HEK293 (cell line): ENCODE data around the gene CEPT1.

Source experiments
- CTCF ChIA-PET: fragments of 350-600 bp; formaldehyde crosslinking; extraction: SDS; loops from one replicate; lab custom pipeline; 2021; ENCODE audit warnings: antibody characterized with exemption; lab: Yijun Ruan, JAX
- POLR2A ChIA-PET: fragments of 300-600 bp; formaldehyde crosslinking; extraction: SDS; loops from one replicate; lab custom pipeline; 2020; ENCODE audit warnings: antibody characterized with exemption, inconsistent platforms; lab: Yijun Ruan, JAX
- H3K27ac ChIP-seq: fragments of 200-500 bp; sonication (Bioruptor generic); 2 replicates; pipeline ENCODE4 v1.5.1; 2014; ENCODE audit warnings: low read depth, low read length, control low read depth, inconsistent platforms; ENCODE audit errors: extremely low read depth
- H3K36me3 ChIP-seq, 2 experiments: fragments of 200-500 bp in 1 of 2; sonication (Bioruptor generic) in 1 of 2; 1 replicate in 1 of 2; 2 replicates in 1 of 2; pipeline ENCODE4 v1.5.1; 2014 to 2017; ENCODE audit warnings: inconsistent platforms in 2 of 2, low read length in 2 of 2; ENCODE audit not compliant: control insufficient read depth in 2 of 2, insufficient read depth in 1 of 2
- H3K4me1 ChIP-seq: fragments of 200-500 bp; sonication (Bioruptor generic); 2 replicates; pipeline ENCODE4 v1.5.1; 2014; ENCODE audit warnings: mild to moderate bottlenecking, low read length, inconsistent platforms; ENCODE audit not compliant: control insufficient read depth, insufficient read depth
- H3K4me3 ChIP-seq: 2 replicates; pipeline ENCODE4 v1.5.1; 2011; ENCODE audit warnings: low read depth, mild to moderate bottlenecking, control low read depth, low read length, moderate library complexity
- H3K9me3 ChIP-seq: fragments of 200-500 bp; sonication (Bioruptor generic); 2 replicates; pipeline ENCODE4 v1.5.1; 2014; ENCODE audit warnings: low read depth, low read length, inconsistent platforms; ENCODE audit not compliant: control insufficient read depth, insufficient read depth
- AEBP2 ChIP-seq: fragments of 450-650 bp; formaldehyde crosslinking; IDR thresholded peaks from 2 replicates; pipeline ENCODE4 v1.5.1; 2016; ENCODE audit warnings: missing biosample characterization, missing genetic modification characterization, borderline replicate concordance
- GLI4 ChIP-seq: fragments of 450-650 bp; formaldehyde crosslinking; IDR thresholded peaks from 2 replicates; pipeline ENCODE4 v1.5.1; 2016; ENCODE audit warnings: missing biosample characterization, missing genetic modification characterization
- HIC1 ChIP-seq: fragments of 450-650 bp; formaldehyde crosslinking; IDR thresholded peaks from 2 replicates; pipeline ENCODE4 v1.5.1; 2016; ENCODE audit warnings: missing biosample characterization, missing genetic modification characterization
- HOXA7 ChIP-seq: sonication (generic); formaldehyde crosslinking; IDR thresholded peaks from 2 replicates; pipeline ENCODE4 v1.8.1; 2022; ENCODE audit warnings: missing genetic modification reagents, borderline replicate concordance
- HOXD13 ChIP-seq: sonication (generic); formaldehyde crosslinking; IDR thresholded peaks from 2 replicates; pipeline ENCODE4 v1.8.0; 2022; ENCODE audit warnings: missing genetic modification reagents, borderline replicate concordance
- KLF8 ChIP-seq: fragments of 450-650 bp; formaldehyde crosslinking; IDR thresholded peaks from 2 replicates; pipeline ENCODE4 v1.5.1; 2016; ENCODE audit warnings: missing biosample characterization, missing genetic modification characterization
- PRDM2 ChIP-seq: fragments of 450-650 bp; formaldehyde crosslinking; IDR thresholded peaks from 2 replicates; pipeline ENCODE4 v1.5.1; 2016; ENCODE audit warnings: missing biosample characterization, missing genetic modification characterization, borderline replicate concordance
- ZBTB44 ChIP-seq: fragments of 450-650 bp; IDR thresholded peaks from 2 replicates; pipeline ENCODE4 v1.5.1; 2018; ENCODE audit warnings: missing biosample characterization, mild to moderate bottlenecking, missing genetic modification characterization
- ZBTB6 ChIP-seq: fragments of 450-650 bp; formaldehyde crosslinking; IDR thresholded peaks from 2 replicates; pipeline ENCODE4 v1.5.1; 2017; ENCODE audit warnings: missing biosample characterization, missing genetic modification characterization
- ZNF114 ChIP-seq: fragments of 450-650 bp; formaldehyde crosslinking; IDR thresholded peaks from 2 replicates; pipeline ENCODE4 v1.5.0; 2017; ENCODE audit warnings: missing biosample characterization, missing genetic modification characterization
- ZNF140 ChIP-seq: fragments of 450-650 bp; formaldehyde crosslinking; IDR thresholded peaks from 2 replicates; pipeline ENCODE4 v1.5.1; 2016; ENCODE audit warnings: missing biosample characterization, missing genetic modification characterization
- ZNF184 ChIP-seq: fragments of 450-650 bp; IDR thresholded peaks from 2 replicates; pipeline ENCODE4 v1.5.1; 2018; ENCODE audit warnings: missing biosample characterization, mild to moderate bottlenecking, missing genetic modification characterization
- ZNF311 ChIP-seq: fragments of 450-650 bp; formaldehyde crosslinking; IDR thresholded peaks from 2 replicates; pipeline ENCODE4 v1.5.1; 2017; ENCODE audit warnings: missing biosample characterization, missing genetic modification characterization, borderline replicate concordance
- ZNF558 ChIP-seq: fragments of 450-650 bp; formaldehyde crosslinking; IDR thresholded peaks from 2 replicates; pipeline ENCODE4 v1.5.1; 2016; ENCODE audit warnings: missing biosample characterization, missing genetic modification characterization
- ZNF571 ChIP-seq: fragments of 450-650 bp; formaldehyde crosslinking; IDR thresholded peaks from 2 replicates; pipeline ENCODE4 v1.5.0; 2017; ENCODE audit warnings: missing biosample characterization, missing genetic modification characterization
- ZNF664 ChIP-seq: fragments of 450-650 bp; formaldehyde crosslinking; IDR thresholded peaks from 2 replicates; pipeline ENCODE4 v1.5.1; 2016; ENCODE audit warnings: missing biosample characterization, missing genetic modification characterization
- ZNF704 ChIP-seq: fragments of 450-650 bp; formaldehyde crosslinking; IDR thresholded peaks from 2 replicates; pipeline ENCODE4 v1.5.1; 2016; ENCODE audit warnings: missing biosample characterization, missing genetic modification characterization
- ZNF776 ChIP-seq: fragments of 450-650 bp; formaldehyde crosslinking; IDR thresholded peaks from 2 replicates; pipeline ENCODE4 v1.5.0; 2017; ENCODE audit warnings: missing biosample characterization, missing genetic modification characterization, borderline replicate concordance
- ZNF837 ChIP-seq: fragments of 450-650 bp; formaldehyde crosslinking; IDR thresholded peaks from 2 replicates; pipeline ENCODE4 v1.5.1; 2016; ENCODE audit warnings: missing biosample characterization, missing genetic modification characterization
- ZSCAN16 ChIP-seq: fragments of 450-650 bp; formaldehyde crosslinking; IDR thresholded peaks from 2 replicates; pipeline ENCODE4 v1.5.1; 2016; ENCODE audit warnings: missing biosample characterization, missing genetic modification characterization

The CEPT1 gene

GRCh38 chr1:111110197-111110899, 29.7 kb upstream of the CEPT1 start (continued):
- TF ChIP-seq PRDM2 (tag by site-specific recombination): no peak

- Histone ChIP-seq H3K4me3 (no peak overlapping the region), H3K27ac (no peak overlapping the region), H3K4me1 (no peaks in the 10 kb centered on the region), H3K36me3 (peaks cover 22 to 57% of the 10 kb centered on the region in 2 experiments), H3K9me3 (no peaks in the 10 kb centered on the region)
- ChIA-PET CTCF (no interaction called here), POLR2A (no interaction called here)
- TF ChIP-seq ZNF184 (tag by site-specific recombination): no peak
- no peak for TF ChIP-seq ZNF311 (tag by site-specific recombination)
- TF ChIP-seq ZNF776: no peak
- no peak for TF ChIP-seq ZBTB44 (tag by site-specific recombination)
- TF ChIP-seq GLI4: no peak
These were observed 23.5 kb upstream of the CEPT1 start for GRCh38 chr1:111116496-111116895.

GRCh38 chr1:111126354-111126753, 13.7 kb upstream of the CEPT1 start:
- Histone ChIP-seq H3K36me3 (peaks cover 22 to 58% of the 10 kb centered on the region in 2 experiments), H3K4me1 (no peaks in the 10 kb centered on the region)
- TF ChIP-seq ZNF140 (tag by site-specific recombination): no peak
- TF ChIP-seq AEBP2 (tag by site-specific recombination): no peak
- TF ChIP-seq ZSCAN16 (tag by site-specific recombination): no peak
- TF ChIP-seq HOXD13: no peak
- TF ChIP-seq ZNF837: no peak
- no peak for TF ChIP-seq KLF8
- no peak for TF ChIP-seq HOXA7 (CRISPR knock-in tag)
- TF ChIP-seq ZNF571 (tag by site-specific recombination): no peak
- TF ChIP-seq ZNF664 (tag by site-specific recombination): no peak
- TF ChIP-seq ZNF558 (tag by site-specific recombination): no peak
- no peak for TF ChIP-seq ZNF704 (tag by site-specific recombination)
- TF ChIP-seq ZBTB6 (tag by site-specific recombination): no peak
- no peak for TF ChIP-seq HIC1 (tag by site-specific recombination)
- no peak for TF ChIP-seq ZNF114 (tag by site-specific recombination)

More at GRCh38 chr1:111126354-111126753, 13.7 kb upstream of the CEPT1 start:
- Histone ChIP-seq H3K27ac (no peak overlapping the region), H3K9me3 (no peaks in the 10 kb centered on the region), H3K4me3 (no peak overlapping the region)
- CTCF ChIA-PET: no interaction called here
- POLR2A ChIA-PET: no interaction called here
